ENCODE results near the gene UGT1A5. TPM values are rescaled to one million over a fixed set of nuclear protein-coding genes. Genes with fewer than 3 reads are reported as not detected.
"Not testable (repeated sequence)": the region's sequence is repeated elsewhere in the genome, so short reads cannot be mapped to it uniquely, and the experiment has no call there.

Gene UGT1A5
- total RNA-seq, 1 experiment from 2014 or later = not detected

- not testable (repeated sequence) for DNase-seq (ENCODE audit: low read depth)
Observed at GRCh38 chr2:233745838-233746237, 33.1 kb downstream of the UGT1A5 start.

- DNase-seq (ENCODE audit: low read depth) = no peak
Observed at GRCh38 chr2:233746475-233747282, 34.0 kb downstream of the UGT1A5 start.

GRCh38 chr2:233747283-233747544, 34.5 kb downstream of the UGT1A5 start:
- no peak for DNase-seq (ENCODE audit: low read depth)

- DNase-seq (ENCODE audit: low read depth) = not testable (repeated sequence)
Observed at GRCh38 chr2:233750689-233751088, 38.0 kb downstream of the UGT1A5 start.

GRCh38 chr2:233751212-233752009, 38.7 kb downstream of the UGT1A5 start:
- not testable (repeated sequence) for DNase-seq (ENCODE audit: low read depth)

- no peak for DNase-seq (ENCODE audit: low read depth)
Observed at GRCh38 chr2:233754872-233755611, 42.3 kb downstream of the UGT1A5 start.

- no peak for DNase-seq (ENCODE audit: low read depth)
Observed at GRCh38 chr2:233756429-233757081, 43.8 kb downstream of the UGT1A5 start.

GRCh38 chr2:233758141-233758540, 45.4 kb downstream of the UGT1A5 start:
- DNase-seq (ENCODE audit: low read depth) = no peak

GRCh38 chr2:233758849-233759248, 46.1 kb downstream of the UGT1A5 start:
- no peak for DNase-seq (ENCODE audit: low read depth)

GRCh38 chr2:233760043-233760442, 47.3 kb downstream of the UGT1A5 start, which contains the start of gene UGT1A1:
Gene UGT1A1 (plus strand): TSS chr2:233760270. CDS start chr2:233760288, 18 bp downstream.
- no peak for DNase-seq (ENCODE audit: low read depth)

GRCh38 chr2:233761040-233761769, 48.5 kb downstream of the UGT1A5 start:
- DNase-seq (ENCODE audit: low read depth) = no peak

GRCh38 chr2:233764264-233764663, 51.6 kb downstream of the UGT1A5 start:
- peak; percentile 51 for DNase-seq (ENCODE audit: low read depth)

- DNase-seq (ENCODE audit: low read depth) = no peak
Observed at GRCh38 chr2:233764761-233765160, 52.1 kb downstream of the UGT1A5 start.

GRCh38 chr2:233766416-233766815, 53.7 kb downstream of the UGT1A5 start:
- DNase-seq (ENCODE audit: low read depth) = no peak

GRCh38 chr2:233768076-233768475, 55.4 kb downstream of the UGT1A5 start:
- no peak for DNase-seq (ENCODE audit: low read depth)

GRCh38 chr2:233769260-233769659, 56.6 kb downstream of the UGT1A5 start:
- no peak for DNase-seq (ENCODE audit: low read depth)

GRCh38 chr2:233772153-233772552, 59.4 kb downstream of the UGT1A5 start:
- no peak for DNase-seq (ENCODE audit: low read depth)

- no peak for DNase-seq (ENCODE audit: low read depth)
Observed at GRCh38 chr2:233772583-233772982, 59.9 kb downstream of the UGT1A5 start.

- DNase-seq (ENCODE audit: low read depth) = no peak
Observed at GRCh38 chr2:233773854-233774253, 61.1 kb downstream of the UGT1A5 start.

GRCh38 chr2:233775414-233775813, 62.7 kb downstream of the UGT1A5 start:
- DNase-seq (ENCODE audit: low read depth) = no peak

GRCh38 chr2:233778030-233778429, 65.3 kb downstream of the UGT1A5 start, which contains the start of gene MROH2A:
Gene MROH2A (plus strand): TSS chr2:233778330. CDS start chr2:233779359, 1,029 bp downstream.
- no peak for DNase-seq (ENCODE audit: low read depth)
